T-cell (primary cell): ENCODE data around the gene MPEG1. TPM values are rescaled to one million over a fixed set of nuclear protein-coding genes. Genes with fewer than 3 reads are reported as not detected.
A peak's percentile ranks its signal among the peaks of the same experiment; 100 is the strongest.

Experiments used
- ATAC-seq, 4 experiments: fragments of 200-7000 bp in 3 of 4; fragments of 150-1000 bp in 1 of 4; cut with Tn5 transposase; replicated peaks in 1 of 4; 1 replicate in 3 of 4; 2 replicates in 1 of 4; pipeline ENCODE4 v1.10.0; 2021; ENCODE audit warnings: moderate library complexity in 3 of 4, mild to moderate bottlenecking in 2 of 4, moderate number of reproducible peaks in 1 of 4
- CTCF ChIA-PET, 2 donors: fragments of 300-600 bp; sonication (Branson Sonifier 250); formaldehyde crosslinking; loops; one replicate each; lab custom pipeline; 2022; ENCODE audit warnings: antibody characterized with exemption in 2 of 2; lab: Charles Lee
- POLR2A ChIA-PET, 2 donors: fragments of 300-600 bp; sonication (Branson Sonifier 250); formaldehyde crosslinking; loops; one replicate each; lab custom pipeline; 2022; ENCODE audit warnings: antibody characterized with exemption in 2 of 2; lab: Charles Lee
- DNase-seq, 35 experiments: peaks; one replicate each; pipeline versions ENCODE4 v3.0.0 to v3.0.0-alpha.2; 2013 to 2023
- H3K27ac ChIP-seq: one replicate; pipeline ENCODE4 v1.5.1; 2013; ENCODE audit warnings: low read length
- H3K27me3 ChIP-seq, 2 experiments: replicated peaks in 1 of 2; 1 replicate in 1 of 2; 2 replicates in 1 of 2; pipeline versions ENCODE4 v1.6.1 to v1.7.0; 2013; ENCODE audit warnings: low read length in 1 of 2, mixed read lengths in 1 of 2; ENCODE audit not compliant: control insufficient read depth in 2 of 2, insufficient read depth in 2 of 2; ENCODE audit errors: extremely low read depth in 1 of 2
- H3K36me3 ChIP-seq, 2 donors: 1 replicate in 1 of 2; 2 replicates in 1 of 2; pipeline versions ENCODE4 v1.6.1 to v1.7.0; 2013; ENCODE audit warnings: low read length in 1 of 2; ENCODE audit not compliant: control insufficient read depth in 2 of 2, insufficient read depth in 1 of 2; ENCODE audit errors: extremely low read depth in 1 of 2
- H3K4me1 ChIP-seq, 2 experiments: 1 replicate in 1 of 2; 2 replicates in 1 of 2; pipeline versions ENCODE4 v1.6.1 to v1.7.0; 2013; ENCODE audit warnings: low read length in 2 of 2, mixed read lengths in 1 of 2; ENCODE audit not compliant: insufficient read depth in 2 of 2, control insufficient read depth in 1 of 2; ENCODE audit errors: extremely low read depth in 1 of 2
- H3K4me3 ChIP-seq, 2 donors: 1 replicate in 1 of 2; 2 replicates in 1 of 2; pipeline versions ENCODE4 v1.5.1 to v1.7.0; 2013; ENCODE audit warnings: mild to moderate bottlenecking in 2 of 2, low read length in 1 of 2, moderate library complexity in 1 of 2; ENCODE audit not compliant: control insufficient read depth in 1 of 2; ENCODE audit errors: extremely low read depth in 1 of 2
- H3K9me3 ChIP-seq: 2 replicates; pipeline ENCODE4 v1.7.0; 2013
- H3K27ac Mint-ChIP-seq, 2 donors: one replicate each; pipeline ENCODE4 v1.8.0; 2020 to 2021; ENCODE audit warnings: mild to moderate bottlenecking in 2 of 2, mixed read lengths in 2 of 2
- H3K27me3 Mint-ChIP-seq, 2 donors: one replicate each; pipeline ENCODE4 v1.8.0; 2021 to 2022; ENCODE audit warnings: mixed read lengths in 2 of 2
- H3K36me3 Mint-ChIP-seq: one replicate; pipeline ENCODE4 v1.8.0; 2021; ENCODE audit warnings: mixed read lengths
- H3K4me1 Mint-ChIP-seq, 3 donors: one replicate each; pipeline ENCODE4 v1.8.0; 2020 to 2022; ENCODE audit warnings: mixed read lengths in 3 of 3, mild to moderate bottlenecking in 1 of 3
- H3K4me3 Mint-ChIP-seq, 3 donors: one replicate each; pipeline ENCODE4 v1.8.0; 2020 to 2022; ENCODE audit warnings: mild to moderate bottlenecking in 3 of 3, mixed read lengths in 3 of 3, moderate library complexity in 3 of 3
- H3K9me3 Mint-ChIP-seq, 3 donors: one replicate each; pipeline ENCODE4 v1.8.0; 2020 to 2022; ENCODE audit warnings: mixed read lengths in 3 of 3
- WGBS: methylation state at CpG from one replicate; pipeline ENCODE4 v1.1.5; 2013; ENCODE audit warnings: missing lambda C conversion rate; ENCODE audit not compliant: insufficient coverage; 5-methylcytosine and 5-hydroxymethylcytosine counted together
- total RNA-seq, 35 experiments: library from RNA in 6 of 35; stranded (reverse) in 6 of 35; fragments of 120-200 nt in 1 of 35; gene quantifications; one replicate each; pipeline versions ENCODE4 v1.2.1 to v1.2.4 and lab custom pipeline; 2013 to 2026

The MPEG1 gene
- total RNA-seq, 5 donors from 2014 or later (not counting 1 experiment from before 2014, with no cell fraction given), result 0.93 to 3.0 (median 1.4) TPM

GRCh38 chr11:59180168-59180776, 32.5 kb downstream of the MPEG1 start:
- DNase-seq, result no peak
- ChIA-PET POLR2A (interaction anchor here in 1 of 2 donors (0.7 kb wide), 1 partner anchor 114 kb away, joined by 3 read pairs; no protein-coding TSS in a partner anchor), CTCF (interaction anchor here (0.6 to 1.5 kb wide), 9 partner anchors 9 to 494 kb away, joined by 3 to 16 read pairs (median 3); partner anchors contain the start of gene DTX4 (in 1 of the 2))
- no peak overlapping the region for H3K4me3 Mint-ChIP-seq
- no peaks in the 10 kb centered on the region for H3K27me3 Mint-ChIP-seq
- no peak overlapping the region for H3K27ac Mint-ChIP-seq
- no peaks in the 10 kb centered on the region for H3K4me1 ChIP-seq
- H3K9me3 Mint-ChIP-seq, result peaks cover 0 to 7% (median 4%) of the 10 kb centered on the region in 3 donors
- ATAC-seq, result no peak
- no peaks in the 10 kb centered on the region for H3K36me3 ChIP-seq
- peaks cover 5% of the 10 kb centered on the region for H3K36me3 Mint-ChIP-seq
- H3K27me3 ChIP-seq, result peaks cover 0 to 6% of the 10 kb centered on the region in 2 experiments
- no peak overlapping the region for H3K4me3 ChIP-seq
- no peaks in the 10 kb centered on the region for H3K4me1 Mint-ChIP-seq
- no peak overlapping the region for H3K27ac ChIP-seq
- no CpG with 5 or more reads among the region's 2 CpGs for WGBS
- H3K9me3 ChIP-seq, result no peaks in the 10 kb centered on the region

- no peaks in the 10 kb centered on the region for H3K27me3 Mint-ChIP-seq
- H3K4me1 ChIP-seq, result no peaks in the 10 kb centered on the region
- WGBS, result 100% methylated on average over 1 of the region's 2 CpGs
- CTCF ChIA-PET, result interaction anchor here (0.5 to 1.5 kb wide), 4 partner anchors 8 to 84 kb away, joined by 3 to 7 read pairs (median 4); no protein-coding TSS in a partner anchor
- no peak overlapping the region for H3K4me3 ChIP-seq
- H3K27me3 ChIP-seq, result peaks cover 0 to 3% of the 10 kb centered on the region in 2 experiments
- H3K9me3 ChIP-seq, result no peaks in the 10 kb centered on the region
- no peak overlapping the region for H3K4me3 Mint-ChIP-seq
- no peak overlapping the region for H3K27ac ChIP-seq
- peaks cover 5% of the 10 kb centered on the region for H3K36me3 Mint-ChIP-seq
- ATAC-seq (no peak), DNase-seq (no peak)
- H3K36me3 ChIP-seq, result no peaks in the 10 kb centered on the region
- peaks cover 0 to 4% (median 0%) of the 10 kb centered on the region in 3 donors for H3K4me1 Mint-ChIP-seq
- H3K27ac Mint-ChIP-seq, result no peak overlapping the region
- H3K9me3 Mint-ChIP-seq, result peaks cover 0 to 7% (median 4%) of the 10 kb centered on the region in 3 donors
- POLR2A ChIA-PET, result no interaction called here
These were observed 33.6 kb downstream of the MPEG1 start for GRCh38 chr11:59179121-59179520.

- Mint-ChIP-seq H3K27me3 (no peaks in the 10 kb centered on the region), H3K36me3 (peaks cover 5% of the 10 kb centered on the region), H3K9me3 (peaks cover 0 to 7% (median 4%) of the 10 kb centered on the region in 3 donors), H3K27ac (no peak overlapping the region), H3K4me1 (peaks cover 0 to 7% (median under 1%) of the 10 kb centered on the region in 3 donors), H3K4me3 (no peak overlapping the region)
- Histone ChIP-seq H3K4me1 (peaks cover 0 to 4% of the 10 kb centered on the region in 2 experiments), H3K4me3 (no peak overlapping the region), H3K27ac (no peak overlapping the region), H3K36me3 (no peaks in the 10 kb centered on the region), H3K27me3 (peaks cover 0 to 4% of the 10 kb centered on the region in 2 experiments), H3K9me3 (no peaks in the 10 kb centered on the region)
- DNase-seq, result no peak
- ChIA-PET POLR2A (no interaction called here), CTCF (interaction anchor here in 1 of 2 donors (1.0 kb wide), 1 partner anchor 43 kb away, joined by 3 read pairs; no protein-coding TSS in a partner anchor)
- no peak for ATAC-seq
These were observed 34.3 kb downstream of the MPEG1 start for GRCh38 chr11:59178402-59178801.

- Mint-ChIP-seq H3K27ac (no peak overlapping the region), H3K4me3 (no peak overlapping the region), H3K27me3 (peaks cover 6 to 7% of the 10 kb centered on the region in 2 donors), H3K36me3 (no peaks in the 10 kb centered on the region), H3K9me3 (peaks cover 0 to 7% (median 4%) of the 10 kb centered on the region in 3 donors), H3K4me1 (peaks cover 7 to 14% (median 9%) of the 10 kb centered on the region in 3 donors)
- ChIA-PET POLR2A (interaction anchor here in 1 of 2 donors (0.6 kb wide), 1 partner anchor 9 kb away, joined by 3 read pairs; no protein-coding TSS in a partner anchor), CTCF (no interaction called here)
- H3K27me3 ChIP-seq, result peaks cover 0 to 10% of the 10 kb centered on the region in 2 experiments
- H3K36me3 ChIP-seq, result no peaks in the 10 kb centered on the region
- no peak overlapping the region for H3K4me3 ChIP-seq
- no peak overlapping the region for H3K27ac ChIP-seq
- DNase-seq (no peak), ATAC-seq (no peak)
- H3K9me3 ChIP-seq, result no peaks in the 10 kb centered on the region
- peaks cover 2 to 18% of the 10 kb centered on the region in 2 experiments for H3K4me1 ChIP-seq
- 82% methylated on average over 5 of the region's 7 CpGs for WGBS
These were observed 36.4 kb downstream of the MPEG1 start for GRCh38 chr11:59176330-59176729.

GRCh38 chr11:59175091-59175501, 37.6 kb downstream of the MPEG1 start:
- Histone ChIP-seq H3K27ac (no peak overlapping the region), H3K27me3 (peaks cover 0 to 10% of the 10 kb centered on the region in 2 experiments), H3K4me1 (peaks cover 2 to 19% of the 10 kb centered on the region in 2 experiments), H3K4me3 (no peak overlapping the region), H3K9me3 (no peaks in the 10 kb centered on the region), H3K36me3 (no peaks in the 10 kb centered on the region)
- DNase-seq (no peak), ATAC-seq (no peak)
- H3K27ac Mint-ChIP-seq, result peak overlapping the region in 1 of 2 donors; percentile 41
- H3K27me3 Mint-ChIP-seq, result peaks cover 6 to 7% of the 10 kb centered on the region in 2 donors
- no peaks in the 10 kb centered on the region for H3K36me3 Mint-ChIP-seq
- peaks cover 0 to 7% (median 4%) of the 10 kb centered on the region in 3 donors for H3K9me3 Mint-ChIP-seq
- peaks cover 7 to 14% (median 9%) of the 10 kb centered on the region in 3 donors for H3K4me1 Mint-ChIP-seq
- no peak overlapping the region for H3K4me3 Mint-ChIP-seq
- 57% methylated on average over 1 of the region's 4 CpGs for WGBS
- POLR2A ChIA-PET, result no interaction called here
- CTCF ChIA-PET, result interaction anchor here (1.1 to 2.2 kb wide), 5 partner anchors 11 to 91 kb away, joined by 3 to 7 read pairs (median 3); no protein-coding TSS in a partner anchor

GRCh38 chr11:59174664-59175033, 38.1 kb downstream of the MPEG1 start:
- H3K9me3 Mint-ChIP-seq, result peaks cover 0 to 4% (median 4%) of the 10 kb centered on the region in 3 donors
- Histone ChIP-seq H3K9me3 (no peaks in the 10 kb centered on the region), H3K4me3 (no peak overlapping the region), H3K27me3 (peaks cover 0 to 10% of the 10 kb centered on the region in 2 experiments), H3K27ac (no peak overlapping the region), H3K36me3 (no peaks in the 10 kb centered on the region), H3K4me1 (peaks cover 2 to 19% of the 10 kb centered on the region in 2 experiments)
- POLR2A ChIA-PET, result no interaction called here
- ATAC-seq (no peak), DNase-seq (no peak)
- peaks cover 6 to 7% of the 10 kb centered on the region in 2 donors for H3K27me3 Mint-ChIP-seq
- no peak overlapping the region for H3K27ac Mint-ChIP-seq
- H3K36me3 Mint-ChIP-seq, result no peaks in the 10 kb centered on the region
- CTCF ChIA-PET, result interaction anchor here (0.7 to 2.2 kb wide), 6 partner anchors 12 to 91 kb away, joined by 3 to 7 read pairs (median 3); no protein-coding TSS in a partner anchor
- H3K4me3 Mint-ChIP-seq, result no peak overlapping the region
- WGBS, result 82% methylated on average over 6 of the region's 7 CpGs
- H3K4me1 Mint-ChIP-seq, result peaks cover 7 to 14% (median 9%) of the 10 kb centered on the region in 3 donors
